HFFc6 (cell line): ENCODE measurements around the gene ACSF2. TPM values are rescaled to one million over a fixed set of nuclear protein-coding genes. Genes with fewer than 3 reads are reported as not detected.

Source experiments
- DNase-seq: peaks from one replicate; pipeline ENCODE4 v3.0.0-alpha.2; 2018
- H3K27ac Mint-ChIP-seq: 2 replicates; pipeline ENCODE4 v1.8.0; 2020; ENCODE audit warnings: mild to moderate bottlenecking, mixed read lengths
- H3K27me3 Mint-ChIP-seq: 2 replicates; pipeline ENCODE4 v1.8.0; 2021; ENCODE audit warnings: mild to moderate bottlenecking, moderate library complexity, mixed read lengths; ENCODE audit not compliant: insufficient read depth
- H3K36me3 Mint-ChIP-seq: 2 replicates; pipeline ENCODE4 v1.8.0; 2021; ENCODE audit warnings: low read depth, mixed read lengths
- H3K4me1 Mint-ChIP-seq: 2 replicates; pipeline ENCODE4 v1.8.0; 2020; ENCODE audit warnings: low read depth, mixed read lengths
- H3K4me3 Mint-ChIP-seq: 2 replicates; pipeline ENCODE4 v1.8.0; 2020; ENCODE audit warnings: mild to moderate bottlenecking, moderate library complexity, mixed read lengths
- H3K9me3 Mint-ChIP-seq: 2 replicates; pipeline ENCODE4 v1.8.0; 2020; ENCODE audit warnings: mild to moderate bottlenecking, mixed read lengths
- total RNA-seq, 6 experiments: library from RNA; stranded (reverse); fragmentation: NEBNext Ultra II Directional; extraction: Animal tissue kit (Norgen Biotek cat#: 25700); gene quantifications; 2 replicates in 1 of 6; 3 replicates in 5 of 6; pipeline ENCODE4 v1.2.3, GENCODE V29; 2021
- TF ChIP-seq, protein P1 (sequence below): fragments of 200-600 bp; sonication (generic); IDR thresholded peaks from 2 replicates; pipeline ENCODE4 v1.5.0; 2021; ENCODE audit warnings: antibody characterized with exemption, mild to moderate bottlenecking

Gene ACSF2
- total RNA-seq, 6 experiments from 2014 or later: 15.3 to 23.3 (median 17.5) TPM

DNA sequence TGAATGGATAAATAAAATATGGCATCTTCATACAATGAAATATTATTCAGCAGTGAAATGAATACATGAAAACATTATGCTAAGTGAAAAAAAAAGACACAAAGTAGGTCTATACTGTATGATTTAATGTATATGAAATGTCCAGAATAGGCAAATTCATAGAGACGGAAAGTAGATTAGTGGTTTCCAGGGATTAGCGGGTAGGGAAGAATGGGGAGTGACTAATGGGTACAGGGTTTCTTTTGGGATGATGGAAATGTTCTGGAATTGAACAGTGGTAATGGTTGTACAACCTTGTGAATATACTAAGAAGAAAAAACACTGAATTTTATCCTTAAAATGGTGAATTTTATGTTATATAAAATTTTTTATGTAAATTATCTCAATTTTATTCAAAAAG lies 73.7 kb downstream of the ACSF2 start:
- Mint-ChIP-seq H3K4me1 (peaks cover 15% of the 10 kb centered on the region), H3K27ac (no peak overlapping the region), H3K27me3 (peaks cover 11% of the 10 kb centered on the region), H3K36me3 (no peaks in the 10 kb centered on the region), H3K4me3 (no peak overlapping the region), H3K9me3 (no peaks in the 10 kb centered on the region)
- TF ChIP-seq, protein P1, sequence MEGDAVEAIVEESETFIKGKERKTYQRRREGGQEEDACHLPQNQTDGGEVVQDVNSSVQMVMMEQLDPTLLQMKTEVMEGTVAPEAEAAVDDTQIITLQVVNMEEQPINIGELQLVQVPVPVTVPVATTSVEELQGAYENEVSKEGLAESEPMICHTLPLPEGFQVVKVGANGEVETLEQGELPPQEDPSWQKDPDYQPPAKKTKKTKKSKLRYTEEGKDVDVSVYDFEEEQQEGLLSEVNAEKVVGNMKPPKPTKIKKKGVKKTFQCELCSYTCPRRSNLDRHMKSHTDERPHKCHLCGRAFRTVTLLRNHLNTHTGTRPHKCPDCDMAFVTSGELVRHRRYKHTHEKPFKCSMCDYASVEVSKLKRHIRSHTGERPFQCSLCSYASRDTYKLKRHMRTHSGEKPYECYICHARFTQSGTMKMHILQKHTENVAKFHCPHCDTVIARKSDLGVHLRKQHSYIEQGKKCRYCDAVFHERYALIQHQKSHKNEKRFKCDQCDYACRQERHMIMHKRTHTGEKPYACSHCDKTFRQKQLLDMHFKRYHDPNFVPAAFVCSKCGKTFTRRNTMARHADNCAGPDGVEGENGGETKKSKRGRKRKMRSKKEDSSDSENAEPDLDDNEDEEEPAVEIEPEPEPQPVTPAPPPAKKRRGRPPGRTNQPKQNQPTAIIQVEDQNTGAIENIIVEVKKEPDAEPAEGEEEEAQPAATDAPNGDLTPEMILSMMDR: no peak
- no peak for DNase-seq

DNA sequence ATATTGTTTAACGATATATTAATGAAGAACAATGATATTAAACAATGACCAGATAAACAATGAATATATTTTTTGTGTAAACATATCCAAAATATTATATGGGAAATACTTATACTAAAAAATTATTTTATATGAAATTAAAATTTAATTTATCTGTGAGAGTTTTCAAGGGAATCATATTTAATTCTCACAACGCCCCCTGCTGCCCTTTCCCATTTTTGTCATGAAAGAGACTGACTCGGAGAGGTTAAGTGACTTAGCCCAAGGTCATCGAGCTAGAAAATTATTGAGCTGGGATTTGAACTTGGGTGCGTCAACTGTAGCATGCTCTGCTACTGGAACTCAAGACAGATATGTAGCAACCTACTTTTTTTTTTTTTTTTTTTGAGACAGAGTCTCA lies 75.0 kb downstream of the ACSF2 start:
- Mint-ChIP-seq H3K4me3 (no peak overlapping the region), H3K27ac (no peak overlapping the region), H3K9me3 (no peaks in the 10 kb centered on the region), H3K4me1 (peaks cover 10% of the 10 kb centered on the region), H3K36me3 (no peaks in the 10 kb centered on the region), H3K27me3 (peaks cover 6% of the 10 kb centered on the region)
- peak; percentile 8 for DNase-seq
- TF ChIP-seq, protein P1: peak; percentile 78

DNA sequence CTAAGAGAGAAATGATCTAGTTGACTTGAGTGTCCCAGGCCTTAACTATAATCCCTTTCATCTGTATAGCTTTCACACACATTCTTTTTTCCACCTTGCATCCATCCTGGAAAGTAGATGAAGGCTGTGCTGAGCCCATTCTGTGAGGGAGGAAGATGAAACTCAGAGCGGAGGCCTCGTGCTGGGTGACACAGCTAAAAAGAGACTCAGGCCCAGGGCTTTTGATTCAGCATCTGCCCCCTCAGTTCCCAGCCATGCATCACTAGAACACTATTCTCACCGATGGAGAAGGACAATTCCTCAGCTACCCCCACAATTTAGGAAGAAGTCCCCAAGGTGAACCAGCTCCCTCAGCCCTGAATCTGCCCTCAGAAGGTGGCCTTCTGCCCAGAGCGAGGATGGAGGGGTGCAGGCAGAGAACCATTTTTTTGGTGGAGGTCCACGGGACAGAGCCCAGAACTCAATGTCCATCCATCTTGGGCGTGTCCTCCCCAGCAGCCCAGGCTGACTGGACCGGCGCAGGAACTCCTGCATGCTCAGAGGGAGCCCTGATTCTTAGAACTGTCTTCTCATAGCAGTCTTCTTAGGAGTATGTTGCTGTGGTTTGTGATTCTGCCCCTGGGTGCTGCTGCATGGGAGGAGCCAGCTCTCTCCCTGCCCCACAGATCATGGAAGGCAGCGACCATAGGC lies 76.4 kb downstream of the ACSF2 start:
- no peak for DNase-seq
- no peak overlapping the region for H3K4me3 Mint-ChIP-seq
- no peaks in the 10 kb centered on the region for H3K9me3 Mint-ChIP-seq
- TF ChIP-seq, protein P1: no peak
- peaks cover 8% of the 10 kb centered on the region for H3K4me1 Mint-ChIP-seq
- H3K27me3 Mint-ChIP-seq: peaks cover 6% of the 10 kb centered on the region
- no peak overlapping the region for H3K27ac Mint-ChIP-seq
- H3K36me3 Mint-ChIP-seq: no peaks in the 10 kb centered on the region

GRCh38 chr17:50505591-50506130 lies 79.6 kb downstream of the ACSF2 start:
- Mint-ChIP-seq H3K4me3 (no peak overlapping the region), H3K36me3 (no peaks in the 10 kb centered on the region), H3K9me3 (no peaks in the 10 kb centered on the region), H3K4me1 (peaks cover 22% of the 10 kb centered on the region), H3K27ac (no peak overlapping the region), H3K27me3 (peaks cover 9% of the 10 kb centered on the region)
- no peak for DNase-seq
- TF ChIP-seq, protein P1: no peak

- no peaks in the 10 kb centered on the region for H3K9me3 Mint-ChIP-seq
- peaks cover 28% of the 10 kb centered on the region for H3K4me1 Mint-ChIP-seq
- no peak overlapping the region for H3K27ac Mint-ChIP-seq
- TF ChIP-seq, protein P1: no peak
- H3K27me3 Mint-ChIP-seq: peaks cover 9% of the 10 kb centered on the region
- DNase-seq: no peak
- no peaks in the 10 kb centered on the region for H3K36me3 Mint-ChIP-seq
- H3K4me3 Mint-ChIP-seq: no peak overlapping the region
Measured at GRCh38 chr17:50506298-50506697, 80.3 kb downstream of the ACSF2 start.
